ENCODE results near the gene CIP2A.

CIP2A gene

DNA sequence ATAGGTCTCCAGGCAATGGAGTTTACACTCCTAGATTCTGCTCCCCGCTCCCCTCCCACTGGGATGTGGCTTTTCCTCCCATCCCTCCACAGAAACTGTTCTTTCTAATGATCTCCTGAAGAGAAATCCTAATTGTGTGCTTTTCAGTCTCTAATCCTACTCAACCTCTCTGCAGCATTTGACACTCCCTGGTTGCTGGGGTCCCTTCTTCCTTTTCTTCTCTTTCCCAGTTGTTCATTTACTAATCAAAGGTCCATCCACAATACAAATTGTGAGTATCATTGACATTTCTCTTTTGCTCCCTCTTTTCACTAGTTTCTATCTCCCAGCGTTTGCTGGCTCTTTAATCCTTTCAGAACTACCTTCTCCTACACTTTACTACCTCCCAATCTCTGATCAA lies 72.4 kb downstream of the CIP2A start:
- no peak for DNase-seq (ENCODE audit: extremely low read depth, insufficient read length)
- no peaks in the 10 kb centered on the region for H3K27me3 ChIP-seq (replicated peaks; ENCODE audit: control insufficient read depth, insufficient read depth, low read length)
- H3K36me3 ChIP-seq (ENCODE audit: control insufficient read depth, insufficient read depth, low read length), result no peaks in the 10 kb centered on the region
- H3K4me3 ChIP-seq (replicated peaks; ENCODE audit: low read depth, low read length), result no peak overlapping the region
- TF ChIP-seq, protein P1, sequence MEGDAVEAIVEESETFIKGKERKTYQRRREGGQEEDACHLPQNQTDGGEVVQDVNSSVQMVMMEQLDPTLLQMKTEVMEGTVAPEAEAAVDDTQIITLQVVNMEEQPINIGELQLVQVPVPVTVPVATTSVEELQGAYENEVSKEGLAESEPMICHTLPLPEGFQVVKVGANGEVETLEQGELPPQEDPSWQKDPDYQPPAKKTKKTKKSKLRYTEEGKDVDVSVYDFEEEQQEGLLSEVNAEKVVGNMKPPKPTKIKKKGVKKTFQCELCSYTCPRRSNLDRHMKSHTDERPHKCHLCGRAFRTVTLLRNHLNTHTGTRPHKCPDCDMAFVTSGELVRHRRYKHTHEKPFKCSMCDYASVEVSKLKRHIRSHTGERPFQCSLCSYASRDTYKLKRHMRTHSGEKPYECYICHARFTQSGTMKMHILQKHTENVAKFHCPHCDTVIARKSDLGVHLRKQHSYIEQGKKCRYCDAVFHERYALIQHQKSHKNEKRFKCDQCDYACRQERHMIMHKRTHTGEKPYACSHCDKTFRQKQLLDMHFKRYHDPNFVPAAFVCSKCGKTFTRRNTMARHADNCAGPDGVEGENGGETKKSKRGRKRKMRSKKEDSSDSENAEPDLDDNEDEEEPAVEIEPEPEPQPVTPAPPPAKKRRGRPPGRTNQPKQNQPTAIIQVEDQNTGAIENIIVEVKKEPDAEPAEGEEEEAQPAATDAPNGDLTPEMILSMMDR (IDR thresholded peaks at IDR 0.05; ENCODE audit: insufficient read depth, low read length, poor library complexity, severe bottlenecking), result no peak

DNA sequence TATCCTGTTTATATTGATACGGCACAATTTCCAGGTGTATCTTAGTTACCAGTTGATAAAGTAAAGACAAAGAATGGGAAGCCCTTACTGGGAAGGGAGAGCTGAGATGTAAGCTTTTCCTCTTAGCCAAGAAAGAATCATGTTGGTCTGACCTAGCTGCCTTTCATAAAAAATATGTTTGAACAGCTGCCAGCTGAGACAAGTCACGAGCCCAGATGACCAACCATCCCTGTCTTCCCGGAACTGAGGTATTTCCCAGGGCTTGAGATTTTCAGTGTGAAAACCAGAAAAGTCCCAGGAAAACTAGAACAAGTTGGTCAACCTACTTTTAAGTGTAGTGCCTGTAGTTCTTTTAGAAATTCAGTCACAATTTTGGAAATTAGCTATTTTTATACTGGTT lies 75.3 kb downstream of the CIP2A start:
- H3K36me3 ChIP-seq (ENCODE audit: control insufficient read depth, insufficient read depth, low read length), result no peaks in the 10 kb centered on the region

DNA sequence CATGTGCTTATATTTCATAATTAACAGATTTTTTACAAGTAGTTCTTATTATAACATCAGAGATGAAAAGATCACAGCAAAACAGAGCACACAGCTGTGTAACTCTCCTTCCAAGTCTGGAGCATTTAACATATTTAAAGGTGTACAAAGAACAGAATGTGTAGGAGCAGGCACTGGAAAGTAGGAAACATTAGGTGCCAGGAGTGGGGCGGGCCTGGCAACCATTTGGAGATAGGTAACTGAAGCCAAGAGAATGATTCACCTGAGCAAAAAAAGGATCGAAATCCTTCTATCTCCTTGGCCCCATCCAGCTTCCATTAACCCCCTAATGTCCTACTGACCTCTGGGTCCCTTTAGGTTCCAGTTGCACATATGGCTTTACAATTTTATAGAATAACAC lies 76.6 kb downstream of the CIP2A start:
- Histone ChIP-seq H3K36me3 (ENCODE audit: control insufficient read depth, insufficient read depth, low read length) (no peaks in the 10 kb centered on the region), H3K27me3 (replicated peaks; ENCODE audit: control insufficient read depth, insufficient read depth, low read length) (no peaks in the 10 kb centered on the region), H3K4me3 (replicated peaks; ENCODE audit: low read depth, low read length) (no peak overlapping the region)
- no peak for DNase-seq (ENCODE audit: extremely low read depth, insufficient read length)
- TF ChIP-seq, protein P1 (IDR thresholded peaks at IDR 0.05; ENCODE audit: insufficient read depth, low read length, poor library complexity, severe bottlenecking), result no peak

More for the DNA sequence above, 75.3 kb downstream of the CIP2A start:
- no peaks in the 10 kb centered on the region for H3K27me3 ChIP-seq (replicated peaks; ENCODE audit: control insufficient read depth, insufficient read depth, low read length)
- TF ChIP-seq, protein P1 (IDR thresholded peaks at IDR 0.05; ENCODE audit: insufficient read depth, low read length, poor library complexity, severe bottlenecking), result no peak
- no peak overlapping the region for H3K4me3 ChIP-seq (replicated peaks; ENCODE audit: low read depth, low read length)
- no peak for DNase-seq (ENCODE audit: extremely low read depth, insufficient read length)

DNA sequence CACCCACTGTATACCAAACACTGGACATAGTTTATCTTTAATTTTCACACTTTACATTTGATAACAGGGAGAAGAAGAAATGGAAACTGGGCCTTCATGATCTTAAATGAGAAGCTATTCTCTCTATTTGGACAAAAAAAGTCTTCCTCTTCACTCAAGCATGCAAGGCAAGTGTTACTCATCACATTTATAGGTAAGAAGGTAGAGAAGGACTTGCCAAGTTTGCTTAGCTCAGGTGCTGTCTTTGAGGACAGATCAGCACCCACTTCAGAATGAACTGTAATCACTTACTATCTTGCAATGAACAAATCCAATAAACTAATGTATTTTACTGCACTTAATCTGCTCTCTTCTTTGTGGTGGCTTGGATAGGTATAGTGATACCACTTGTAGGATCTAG lies 77.7 kb downstream of the CIP2A start:
- Histone ChIP-seq H3K27me3 (replicated peaks; ENCODE audit: control insufficient read depth, insufficient read depth, low read length) (no peaks in the 10 kb centered on the region), H3K4me3 (replicated peaks; ENCODE audit: low read depth, low read length) (no peak overlapping the region), H3K36me3 (ENCODE audit: control insufficient read depth, insufficient read depth, low read length) (no peaks in the 10 kb centered on the region)
- TF ChIP-seq, protein P1 (IDR thresholded peaks at IDR 0.05; ENCODE audit: insufficient read depth, low read length, poor library complexity, severe bottlenecking), result no peak
- no peak for DNase-seq (ENCODE audit: extremely low read depth, insufficient read length)

DNA sequence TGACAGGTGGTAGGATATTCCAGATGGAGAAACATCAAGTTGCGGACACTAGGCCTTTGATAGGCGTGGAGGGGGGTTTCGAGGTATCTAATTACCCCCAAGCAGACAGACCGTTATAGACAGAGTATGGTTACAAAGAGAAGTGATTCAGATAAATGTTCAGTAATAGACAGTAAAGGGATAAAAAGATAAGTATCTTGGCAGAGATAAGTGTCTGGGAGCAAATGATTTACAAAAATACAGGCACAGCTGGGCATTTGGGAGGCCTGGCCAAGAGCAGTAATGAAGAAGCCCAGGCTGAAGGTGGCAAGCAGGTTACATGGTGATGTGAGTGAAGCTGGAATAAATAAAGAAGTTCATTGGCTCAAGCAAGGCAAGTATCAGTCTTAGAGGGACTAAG lies 78.2 kb downstream of the CIP2A start:
- TF ChIP-seq, protein P1 (IDR thresholded peaks at IDR 0.05; ENCODE audit: insufficient read depth, low read length, poor library complexity, severe bottlenecking), result no peak
- H3K36me3 ChIP-seq (ENCODE audit: control insufficient read depth, insufficient read depth, low read length), result no peaks in the 10 kb centered on the region
- DNase-seq (ENCODE audit: extremely low read depth, insufficient read length), result no peak
- H3K27me3 ChIP-seq (replicated peaks; ENCODE audit: control insufficient read depth, insufficient read depth, low read length), result no peaks in the 10 kb centered on the region
- H3K4me3 ChIP-seq (replicated peaks; ENCODE audit: low read depth, low read length), result no peak overlapping the region

DNA sequence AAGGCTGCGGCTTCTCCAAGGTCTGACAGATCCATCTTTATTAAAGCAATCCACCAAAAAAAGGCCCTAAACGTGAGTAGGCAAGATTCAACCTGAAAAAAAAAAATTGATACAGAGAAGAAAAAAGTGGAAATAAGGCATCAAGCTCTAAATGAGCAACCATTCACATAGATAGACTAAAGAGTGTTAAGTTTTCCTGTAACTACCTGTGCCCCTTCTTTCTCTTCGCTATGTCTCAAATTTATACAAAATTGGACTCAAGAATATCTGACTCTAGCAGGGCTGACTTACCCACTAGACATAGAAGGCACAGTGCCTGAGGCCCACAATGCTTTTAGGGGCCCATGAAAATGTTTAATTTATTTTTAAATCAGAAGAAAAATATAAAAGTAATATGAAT lies 78.7 kb downstream of the CIP2A start, which contains the start of gene MYH15:
Gene MYH15, minus strand, starts transcription at position 101 of the 400 bp plus-strand sequence. Its CDS starts 66 bp downstream, at position 35.
- H3K36me3 ChIP-seq (ENCODE audit: control insufficient read depth, insufficient read depth, low read length), result no peaks in the 10 kb centered on the region
- no peaks in the 10 kb centered on the region for H3K27me3 ChIP-seq (replicated peaks; ENCODE audit: control insufficient read depth, insufficient read depth, low read length)
- no peak for DNase-seq (ENCODE audit: extremely low read depth, insufficient read length)
- H3K4me3 ChIP-seq (replicated peaks; ENCODE audit: low read depth, low read length), result no peak within 1 kb of the TSS
- TF ChIP-seq, protein P1 (IDR thresholded peaks at IDR 0.05; ENCODE audit: insufficient read depth, low read length, poor library complexity, severe bottlenecking), result no peak
